DMS79 treated with DMSO at 0.1 percent for 48 hours (cell line): ENCODE results near the gene TMEM141.
"Not testable (repeated sequence)": the region's sequence is repeated elsewhere in the genome, so short reads cannot be mapped to it uniquely, and the experiment has no call there.

Source experiments
- DNase-seq: peaks from one replicate; lab custom pipeline; 2025; lab: John Stamatoyannopoulos, UW

Gene TMEM141

GRCh38 chr9:136833381-136834048, 42.4 kb downstream of the TMEM141 start:
- DNase-seq = not testable (repeated sequence)

GRCh38 chr9:136835162-136835931, 44.2 kb downstream of the TMEM141 start:
- DNase-seq = no peak

- DNase-seq = no peak
Observed at GRCh38 chr9:136835932-136836904, 45.1 kb downstream of the TMEM141 start.

- no peak for DNase-seq
Observed at GRCh38 chr9:136837146-136837855, 46.2 kb downstream of the TMEM141 start.

- not testable (repeated sequence) for DNase-seq
Observed at GRCh38 chr9:136837856-136838277, 46.7 kb downstream of the TMEM141 start.

GRCh38 chr9:136838314-136839228, 47.4 kb downstream of the TMEM141 start:
- DNase-seq = no peak

- DNase-seq = no peak
Observed at GRCh38 chr9:136839229-136840139, 48.3 kb downstream of the TMEM141 start.

GRCh38 chr9:136840140-136840876, 49.2 kb downstream of the TMEM141 start:
- DNase-seq = no peak

- DNase-seq = peak; percentile 71
Observed at GRCh38 chr9:136840877-136841645, 49.9 kb downstream of the TMEM141 start.

- DNase-seq = peak; percentile 43
Observed at GRCh38 chr9:136841646-136842379, 50.7 kb downstream of the TMEM141 start.

GRCh38 chr9:136842380-136842948, 51.3 kb downstream of the TMEM141 start, which contains the start of gene AJM1:
TSS of gene AJM1 (plus strand) at chr9:136842478. CDS start at chr9:136844415, 1,937 bp downstream.
- DNase-seq = peak; percentile 48
